Activated T-helper 17 cell treated with anti-CD3 and anti-CD28 coated beads, Interleukin-2, amount 50 U/mL, for 72 hours (primary cell): Measurements from ENCODE around the gene SLC48A1. TPM values are rescaled to one million over a fixed set of nuclear protein-coding genes. Genes with fewer than 3 reads are reported as not detected.
A peak's percentile ranks its signal among the peaks of the same experiment; 100 is the strongest.

Source experiments
- ATAC-seq: fragments of 150-1000 bp; cut with Tn5 transposase; replicated peaks from 2 replicates; pipeline ENCODE4 v1.10.0; 2021; ENCODE audit warnings: mild to moderate bottlenecking, moderate library complexity
- H3K27ac Mint-ChIP-seq: one replicate; pipeline ENCODE4 v1.8.0; 2022; ENCODE audit warnings: mixed read lengths
- H3K27me3 Mint-ChIP-seq: one replicate; pipeline ENCODE4 v1.8.0; 2022; ENCODE audit warnings: mixed read lengths
- H3K36me3 Mint-ChIP-seq: one replicate; pipeline ENCODE4 v1.8.0; 2022; ENCODE audit warnings: low read depth, mild to moderate bottlenecking, mixed read lengths
- H3K4me1 Mint-ChIP-seq: one replicate; pipeline ENCODE4 v1.8.0; 2022; ENCODE audit warnings: mixed read lengths
- H3K4me3 Mint-ChIP-seq: one replicate; pipeline ENCODE4 v1.8.0; 2022; ENCODE audit warnings: mild to moderate bottlenecking, mixed read lengths
- H3K9me3 Mint-ChIP-seq: one replicate; pipeline ENCODE4 v1.8.0; 2022; ENCODE audit warnings: mixed read lengths
- total RNA-seq, 2 donors: library from RNA; stranded (reverse); gene quantifications; one replicate each; pipeline ENCODE4 v1.2.3, GENCODE V29; 2022

The SLC48A1 gene
- total RNA-seq, 2 donors from 2014 or later: 6.7 to 8.2 TPM

- ATAC-seq: no peak
- Mint-ChIP-seq H3K27ac (peak overlapping the region; percentile 6), H3K9me3 (no peaks in the 10 kb centered on the region), H3K4me3 (peak overlapping the region; percentile 26), H3K36me3 (no peaks in the 10 kb centered on the region), H3K27me3 (no peaks in the 10 kb centered on the region), H3K4me1 (peaks cover 6% of the 10 kb centered on the region)
These were observed 33.1 kb upstream of the SLC48A1 start for GRCh38 chr12:47739979-47740378.

- peaks cover 6% of the 10 kb centered on the region for H3K4me1 Mint-ChIP-seq
- no peak for ATAC-seq
- no peaks in the 10 kb centered on the region for H3K27me3 Mint-ChIP-seq
- no peaks in the 10 kb centered on the region for H3K36me3 Mint-ChIP-seq
- peak overlapping the region; percentile 44 for H3K4me3 Mint-ChIP-seq
- peak overlapping the region; percentile 82 for H3K27ac Mint-ChIP-seq
- no peaks in the 10 kb centered on the region for H3K9me3 Mint-ChIP-seq
These were observed 32.3 kb upstream of the SLC48A1 start for GRCh38 chr12:47740606-47741339.

- Mint-ChIP-seq H3K27me3 (no peaks in the 10 kb centered on the region), H3K4me3 (peak overlapping the region; percentile 44), H3K36me3 (no peaks in the 10 kb centered on the region), H3K9me3 (no peaks in the 10 kb centered on the region), H3K4me1 (peaks cover 6% of the 10 kb centered on the region), H3K27ac (peak overlapping the region; percentile 82)
- peak; percentile 75 for ATAC-seq
These were observed 31.7 kb upstream of the SLC48A1 start for GRCh38 chr12:47741340-47741703.

GRCh38 chr12:47742253-47742825 lies 30.7 kb upstream of the SLC48A1 start:
- H3K4me1 Mint-ChIP-seq: peaks cover 11% of the 10 kb centered on the region
- ATAC-seq: peak; percentile 59
- no peaks in the 10 kb centered on the region for H3K27me3 Mint-ChIP-seq
- H3K9me3 Mint-ChIP-seq: no peaks in the 10 kb centered on the region
- no peak overlapping the region for H3K27ac Mint-ChIP-seq
- no peaks in the 10 kb centered on the region for H3K36me3 Mint-ChIP-seq
- H3K4me3 Mint-ChIP-seq: no peak overlapping the region

- H3K4me1 Mint-ChIP-seq: peaks cover 11% of the 10 kb centered on the region
- H3K9me3 Mint-ChIP-seq: no peaks in the 10 kb centered on the region
- H3K27ac Mint-ChIP-seq: no peak overlapping the region
- ATAC-seq: no peak
- H3K4me3 Mint-ChIP-seq: no peak overlapping the region
- H3K36me3 Mint-ChIP-seq: no peaks in the 10 kb centered on the region
- no peaks in the 10 kb centered on the region for H3K27me3 Mint-ChIP-seq
These were observed 29.7 kb upstream of the SLC48A1 start for GRCh38 chr12:47743311-47743860.

- no peaks in the 10 kb centered on the region for H3K9me3 Mint-ChIP-seq
- H3K27ac Mint-ChIP-seq: no peak overlapping the region
- ATAC-seq: peak; percentile 45
- H3K36me3 Mint-ChIP-seq: no peaks in the 10 kb centered on the region
- H3K4me3 Mint-ChIP-seq: no peak overlapping the region
- H3K4me1 Mint-ChIP-seq: peaks cover 11% of the 10 kb centered on the region
- H3K27me3 Mint-ChIP-seq: no peaks in the 10 kb centered on the region
These were observed 28.9 kb upstream of the SLC48A1 start for GRCh38 chr12:47744005-47744651.

- Mint-ChIP-seq H3K36me3 (no peaks in the 10 kb centered on the region), H3K27me3 (no peaks in the 10 kb centered on the region)
- no peak for ATAC-seq
These were observed 28.1 kb upstream of the SLC48A1 start for GRCh38 chr12:47744778-47745436.

GRCh38 chr12:47745485-47746041 lies 27.5 kb upstream of the SLC48A1 start:
- Mint-ChIP-seq H3K36me3 (no peaks in the 10 kb centered on the region), H3K4me1 (peaks cover 11% of the 10 kb centered on the region), H3K27me3 (no peaks in the 10 kb centered on the region), H3K27ac (no peak overlapping the region), H3K9me3 (no peaks in the 10 kb centered on the region), H3K4me3 (no peak overlapping the region)
- no peak for ATAC-seq

More at GRCh38 chr12:47744778-47745436, 28.1 kb upstream of the SLC48A1 start:
- Mint-ChIP-seq H3K27ac (no peak overlapping the region), H3K4me3 (no peak overlapping the region), H3K4me1 (peaks cover 11% of the 10 kb centered on the region), H3K9me3 (no peaks in the 10 kb centered on the region)

GRCh38 chr12:47746073-47746472 lies 27.0 kb upstream of the SLC48A1 start:
- H3K4me3 Mint-ChIP-seq: no peak overlapping the region
- H3K27me3 Mint-ChIP-seq: no peaks in the 10 kb centered on the region
- H3K27ac Mint-ChIP-seq: no peak overlapping the region
- no peaks in the 10 kb centered on the region for H3K36me3 Mint-ChIP-seq
- H3K4me1 Mint-ChIP-seq: peaks cover 10% of the 10 kb centered on the region
- ATAC-seq: no peak
- H3K9me3 Mint-ChIP-seq: no peaks in the 10 kb centered on the region

GRCh38 chr12:47746523-47746922 lies 26.5 kb upstream of the SLC48A1 start:
- H3K9me3 Mint-ChIP-seq: no peaks in the 10 kb centered on the region
- ATAC-seq: no peak
- H3K4me1 Mint-ChIP-seq: peaks cover 5% of the 10 kb centered on the region
- H3K4me3 Mint-ChIP-seq: no peak overlapping the region
- no peak overlapping the region for H3K27ac Mint-ChIP-seq
- H3K27me3 Mint-ChIP-seq: no peaks in the 10 kb centered on the region
- H3K36me3 Mint-ChIP-seq: no peaks in the 10 kb centered on the region

GRCh38 chr12:47747126-47747525 lies 25.9 kb upstream of the SLC48A1 start:
- Mint-ChIP-seq H3K27me3 (no peaks in the 10 kb centered on the region), H3K4me1 (peaks cover 5% of the 10 kb centered on the region)

GRCh38 chr12:47747596-47748506 lies 25.2 kb upstream of the SLC48A1 start:
- Mint-ChIP-seq H3K36me3 (no peaks in the 10 kb centered on the region), H3K4me3 (no peak overlapping the region), H3K4me1 (peaks cover 5% of the 10 kb centered on the region), H3K27me3 (no peaks in the 10 kb centered on the region), H3K9me3 (no peaks in the 10 kb centered on the region), H3K27ac (no peak overlapping the region)
- ATAC-seq: no peak

More at GRCh38 chr12:47747126-47747525, 25.9 kb upstream of the SLC48A1 start:
- H3K36me3 Mint-ChIP-seq: no peaks in the 10 kb centered on the region
- ATAC-seq: no peak
- H3K9me3 Mint-ChIP-seq: no peaks in the 10 kb centered on the region
- no peak overlapping the region for H3K4me3 Mint-ChIP-seq
- no peak overlapping the region for H3K27ac Mint-ChIP-seq

GRCh38 chr12:47748507-47748828 lies 24.6 kb upstream of the SLC48A1 start:
- Mint-ChIP-seq H3K36me3 (no peaks in the 10 kb centered on the region), H3K4me1 (peaks cover 5% of the 10 kb centered on the region), H3K27me3 (no peaks in the 10 kb centered on the region), H3K4me3 (no peak overlapping the region), H3K27ac (no peak overlapping the region), H3K9me3 (no peaks in the 10 kb centered on the region)
- ATAC-seq: no peak
